Activated CD8-positive, alpha-beta T cell treated with anti-CD3 and anti-CD28 coated beads, Interleukin-2, amount 10 ng/mL, durations not matched to agents 7 days and 5 days (primary cell): Measurements from ENCODE around the gene CHN2. TPM values are rescaled to one million over a fixed set of nuclear protein-coding genes. Genes with fewer than 3 reads are reported as not detected.

Experiments used
- ATAC-seq: fragments of 150-1000 bp; cut with Tn5 transposase; one replicate; pipeline ENCODE4 v1.10.0; 2021; ENCODE audit warnings: moderate library complexity
- CTCF ChIA-PET: fragments of 350-600 bp; sonication (Branson Sonifier 250); formaldehyde crosslinking; loops from one replicate; lab custom pipeline; 2021; ENCODE audit warnings: antibody characterized with exemption; lab: Charles Lee
- POLR2A ChIA-PET: fragments of 350-600 bp; sonication (Branson Sonifier 250); formaldehyde crosslinking; loops from one replicate; lab custom pipeline; 2021; ENCODE audit warnings: antibody characterized with exemption; lab: Charles Lee
- DNase-seq: peaks from one replicate; pipeline ENCODE4 v3.0.0-alpha.2; 2020
- H3K27ac Mint-ChIP-seq: one replicate; pipeline ENCODE4 v1.8.0; 2021; ENCODE audit warnings: mild to moderate bottlenecking, mixed read lengths
- H3K27me3 Mint-ChIP-seq: one replicate; pipeline ENCODE4 v1.8.0; 2021; ENCODE audit warnings: low read depth, mixed read lengths
- H3K36me3 Mint-ChIP-seq: one replicate; pipeline ENCODE4 v1.8.0; 2021; ENCODE audit warnings: low read depth, mixed read lengths
- H3K4me1 Mint-ChIP-seq: one replicate; pipeline ENCODE4 v1.8.0; 2021; ENCODE audit warnings: low read depth, mixed read lengths
- H3K4me3 Mint-ChIP-seq: one replicate; pipeline ENCODE4 v1.8.0; 2021; ENCODE audit warnings: mild to moderate bottlenecking, mixed read lengths
- H3K9me3 Mint-ChIP-seq: one replicate; pipeline ENCODE4 v1.8.0; 2022; ENCODE audit warnings: mixed read lengths; ENCODE audit not compliant: insufficient read depth
- total RNA-seq, 2 experiments: library from RNA; stranded (reverse); gene quantifications; one replicate each; pipeline ENCODE4 v1.2.3, GENCODE V29; 2021

The CHN2 gene
- total RNA-seq, 2 experiments from 2014 or later = 8.7 to 9.2 TPM

- Mint-ChIP-seq H3K36me3 (no peaks in the 10 kb centered on the region), H3K27ac (no peak overlapping the region), H3K27me3 (no peaks in the 10 kb centered on the region), H3K4me1 (no peaks in the 10 kb centered on the region), H3K4me3 (no peak overlapping the region), H3K9me3 (no peaks in the 10 kb centered on the region)
- no peak for DNase-seq
- POLR2A ChIA-PET = no interaction called here
- ATAC-seq = no peak
- CTCF ChIA-PET = interaction anchor here (1.8 to 6.9 kb wide), 3 partner anchors 222 to 488 kb away, joined by 6 to 70 read pairs (median 46); no protein-coding TSS in a partner anchor
Observed at GRCh38 chr7:29410996-29411395, 216.4 kb downstream of the CHN2 start.

GRCh38 chr7:29412912-29413311, 218.3 kb downstream of the CHN2 start:
- Mint-ChIP-seq H3K27ac (no peak overlapping the region), H3K4me3 (no peak overlapping the region), H3K36me3 (no peaks in the 10 kb centered on the region), H3K4me1 (no peaks in the 10 kb centered on the region), H3K9me3 (no peaks in the 10 kb centered on the region), H3K27me3 (no peaks in the 10 kb centered on the region)
- CTCF ChIA-PET = no interaction called here
- DNase-seq (no peak), ATAC-seq (no peak)
- POLR2A ChIA-PET = no interaction called here

- Mint-ChIP-seq H3K9me3 (no peaks in the 10 kb centered on the region), H3K27me3 (no peaks in the 10 kb centered on the region), H3K27ac (no peak overlapping the region), H3K36me3 (no peaks in the 10 kb centered on the region), H3K4me1 (no peaks in the 10 kb centered on the region), H3K4me3 (no peak overlapping the region)
- DNase-seq = no peak
- ChIA-PET POLR2A (no interaction called here), CTCF (interaction anchor here (0.7 to 2.3 kb wide), 2 partner anchors 307 to 486 kb away, joined by 3 to 8 read pairs; no protein-coding TSS in a partner anchor)
- ATAC-seq = no peak
Observed at GRCh38 chr7:29413626-29414136, 219.1 kb downstream of the CHN2 start.

GRCh38 chr7:29414216-29414615, 219.6 kb downstream of the CHN2 start:
- no peak overlapping the region for H3K4me3 Mint-ChIP-seq

GRCh38 chr7:29415215-29415614, 220.6 kb downstream of the CHN2 start:
- Mint-ChIP-seq H3K4me3 (no peak overlapping the region), H3K36me3 (no peaks in the 10 kb centered on the region), H3K27me3 (no peaks in the 10 kb centered on the region), H3K9me3 (no peaks in the 10 kb centered on the region), H3K4me1 (no peaks in the 10 kb centered on the region), H3K27ac (no peak overlapping the region)
- ChIA-PET CTCF (interaction anchor here (1.3 to 2.3 kb wide), 2 partner anchors 309 to 488 kb away, joined by 4 to 8 read pairs; no protein-coding TSS in a partner anchor), POLR2A (no interaction called here)
- ATAC-seq (no peak), DNase-seq (no peak)

More at GRCh38 chr7:29414216-29414615, 219.6 kb downstream of the CHN2 start:
- Mint-ChIP-seq H3K27me3 (no peaks in the 10 kb centered on the region), H3K36me3 (no peaks in the 10 kb centered on the region), H3K4me1 (no peaks in the 10 kb centered on the region), H3K9me3 (no peaks in the 10 kb centered on the region), H3K27ac (no peak overlapping the region)
- POLR2A ChIA-PET = no interaction called here
- ATAC-seq (no peak), DNase-seq (no peak)
- CTCF ChIA-PET = interaction anchor here (0.7 to 2.3 kb wide), 2 partner anchors 307 to 487 kb away, joined by 3 to 8 read pairs; no protein-coding TSS in a partner anchor

- H3K9me3 Mint-ChIP-seq = no peaks in the 10 kb centered on the region
- no peak overlapping the region for H3K27ac Mint-ChIP-seq
- POLR2A ChIA-PET = no interaction called here
- H3K27me3 Mint-ChIP-seq = peaks cover 2% of the 10 kb centered on the region
- H3K36me3 Mint-ChIP-seq = no peaks in the 10 kb centered on the region
- DNase-seq = no peak
- no peak for ATAC-seq
- H3K4me1 Mint-ChIP-seq = no peaks in the 10 kb centered on the region
- H3K4me3 Mint-ChIP-seq = no peak overlapping the region
- CTCF ChIA-PET = interaction anchor here (0.6 to 2.2 kb wide), 5 partner anchors 8 to 310 kb away, joined by 3 to 11 read pairs (median 3); no protein-coding TSS in a partner anchor
Observed at GRCh38 chr7:29416276-29416937, 221.8 kb downstream of the CHN2 start.

- ATAC-seq (no peak), DNase-seq (no peak)
- Mint-ChIP-seq H3K36me3 (no peaks in the 10 kb centered on the region), H3K4me3 (no peak overlapping the region), H3K4me1 (no peaks in the 10 kb centered on the region), H3K27ac (no peak overlapping the region), H3K27me3 (peaks cover 2% of the 10 kb centered on the region), H3K9me3 (no peaks in the 10 kb centered on the region)
- CTCF ChIA-PET = interaction anchor here (1.1 to 2.2 kb wide), 3 partner anchors 8 to 227 kb away, joined by 3 to 11 read pairs (median 3); no protein-coding TSS in a partner anchor
- POLR2A ChIA-PET = no interaction called here
Observed at GRCh38 chr7:29416938-29417305, 222.3 kb downstream of the CHN2 start.

GRCh38 chr7:29418056-29418455, 223.5 kb downstream of the CHN2 start:
- H3K27ac Mint-ChIP-seq = no peak overlapping the region
- no peak for ATAC-seq

GRCh38 chr7:29418651-29419050, 224.1 kb downstream of the CHN2 start:
- DNase-seq (no peak), ATAC-seq (no peak)
- CTCF ChIA-PET = interaction anchor here (2.2 kb wide), 1 partner anchor 10 kb away, joined by 11 read pairs; no protein-coding TSS in a partner anchor
- no peak overlapping the region for H3K4me3 Mint-ChIP-seq
- peaks cover 2% of the 10 kb centered on the region for H3K27me3 Mint-ChIP-seq
- no peaks in the 10 kb centered on the region for H3K36me3 Mint-ChIP-seq
- H3K4me1 Mint-ChIP-seq = no peaks in the 10 kb centered on the region
- no peak overlapping the region for H3K27ac Mint-ChIP-seq
- POLR2A ChIA-PET = no interaction called here
- no peaks in the 10 kb centered on the region for H3K9me3 Mint-ChIP-seq

More at GRCh38 chr7:29418056-29418455, 223.5 kb downstream of the CHN2 start:
- ChIA-PET POLR2A (no interaction called here), CTCF (interaction anchor here (2.2 kb wide), 1 partner anchor 9 kb away, joined by 11 read pairs; no protein-coding TSS in a partner anchor)
- Mint-ChIP-seq H3K36me3 (no peaks in the 10 kb centered on the region), H3K4me3 (no peak overlapping the region), H3K9me3 (no peaks in the 10 kb centered on the region), H3K4me1 (no peaks in the 10 kb centered on the region), H3K27me3 (peaks cover 2% of the 10 kb centered on the region)
- DNase-seq = no peak

- Mint-ChIP-seq H3K27ac (no peak overlapping the region), H3K36me3 (no peaks in the 10 kb centered on the region), H3K9me3 (no peaks in the 10 kb centered on the region), H3K27me3 (peaks cover 2% of the 10 kb centered on the region), H3K4me1 (no peaks in the 10 kb centered on the region), H3K4me3 (no peak overlapping the region)
- ChIA-PET CTCF (no interaction called here), POLR2A (no interaction called here)
- ATAC-seq (no peak), DNase-seq (no peak)
Observed at GRCh38 chr7:29420011-29420410, 225.4 kb downstream of the CHN2 start.

GRCh38 chr7:29421010-29421956, 226.7 kb downstream of the CHN2 start:
- H3K27ac Mint-ChIP-seq = no peak overlapping the region
- no peaks in the 10 kb centered on the region for H3K36me3 Mint-ChIP-seq
- ChIA-PET CTCF (interaction anchor here (2.1 kb wide), 1 partner anchor 232 kb away, joined by 8 read pairs; no protein-coding TSS in a partner anchor), POLR2A (no interaction called here)
- H3K9me3 Mint-ChIP-seq = no peaks in the 10 kb centered on the region
- H3K27me3 Mint-ChIP-seq = peaks cover 2% of the 10 kb centered on the region
- DNase-seq (no peak), ATAC-seq (no peak)
- H3K4me1 Mint-ChIP-seq = no peaks in the 10 kb centered on the region
- no peak overlapping the region for H3K4me3 Mint-ChIP-seq
